Gastrocnemius medialis (tissue), 4 donors: Measurements from ENCODE around the gene KCNAB1. TPM values are rescaled to one million over a fixed set of nuclear protein-coding genes. Genes with fewer than 3 reads are reported as not detected.

Experiments used
- ATAC-seq, 2 donors: fragments of 150-250 bp; one replicate each; pipeline ENCODE4 v1.9.1; 2016
- DNase-seq, 2 donors: peaks; one replicate each; pipeline ENCODE4 v3.0.0-alpha.2; 2019
- H3K27ac ChIP-seq, 4 donors: fragments of 200-600 bp; sonication (generic); 1 replicate in 1 of 4; 2 replicates in 3 of 4; pipeline ENCODE4 v1.5.1; 2016 to 2018; ENCODE audit warnings: mild to moderate bottlenecking in 2 of 4, moderate library complexity in 1 of 4
- H3K27me3 ChIP-seq, 3 donors: fragments of 200-600 bp; sonication (generic) in 2 of 3; 1 replicate in 1 of 3; 2 replicates in 2 of 3; pipeline versions ENCODE4 v1.5.1 to v1.6.0; 2016 to 2019; ENCODE audit warnings: mild to moderate bottlenecking in 1 of 3, moderate library complexity in 1 of 3
- H3K36me3 ChIP-seq, 2 donors: fragments of 200-600 bp; sonication (generic) in 1 of 2; one replicate each; pipeline ENCODE4 v1.5.1; 2017 to 2018
- H3K4me1 ChIP-seq, 2 donors: fragments of 200-600 bp; sonication (generic) in 1 of 2; one replicate each; pipeline ENCODE4 v1.5.1; 2016 to 2017; ENCODE audit warnings: mild to moderate bottlenecking in 2 of 2
- H3K4me3 ChIP-seq, 4 donors: fragments of 200-600 bp; sonication (generic) in 3 of 4; 1 replicate in 1 of 4; 2 replicates in 3 of 4; pipeline ENCODE4 v1.5.1; 2016 to 2019; ENCODE audit warnings: mild to moderate bottlenecking in 2 of 4
- H3K9me3 ChIP-seq, 3 donors: fragments of 200-600 bp; sonication (generic) in 2 of 3; 1 replicate in 1 of 3; 2 replicates in 2 of 3; pipeline ENCODE4 v1.5.1; 2016 to 2019
- CTCF ChIP-seq, 5 experiments: fragments of 450-650 bp in 3 of 5; fragments of 200-600 bp in 2 of 5; sonication (generic) in 2 of 5; IDR thresholded peaks in 4 of 5; conservative IDR thresholded peaks in 1 of 5; 1 replicate in 4 of 5; 2 replicates in 1 of 5; pipeline ENCODE4 v1.5.1; 2016 to 2019; ENCODE audit warnings: antibody characterized with exemption in 5 of 5, mild to moderate bottlenecking in 3 of 5, moderate library complexity in 3 of 5
- POLR2A ChIP-seq, 2 donors: fragments of 450-650 bp; IDR thresholded peaks; one replicate each; pipeline ENCODE4 v1.6.1; 2017; ENCODE audit warnings: antibody characterized with exemption in 2 of 2, mild to moderate bottlenecking in 2 of 2, moderate library complexity in 2 of 2
- in situ Hi-C, 4 donors: fragments of 200-750 bp; cut with MboI; loops; one replicate each; pipeline versions ENCODE4 v1.15.0 to v1.8.0; 2017; ENCODE audit warnings: low sequenced_read_pairs in 4 of 4
- intact Hi-C: fragments of 100-400 bp; cut with DNase I; formaldehyde crosslinking; loops from one replicate; pipeline ENCODE4 v1.15.1; 2023; ENCODE audit warnings: low total_unique reads
- total RNA-seq, 4 donors: library from RNA; depleted of rRNA; stranded (reverse); fragments of >200 nt; gene quantifications; one replicate each; pipeline versions ENCODE4 v1.1.0 to v1.2.3, GENCODE V29; 2016

KCNAB1 gene
- total RNA-seq, 4 donors from 2014 or later = 0.46 to 3.6 (median 1.9) TPM

- DNase-seq = no peak
- ATAC-seq = no peak
- no peaks in the 10 kb centered on the region for H3K9me3 ChIP-seq
- TF ChIP-seq POLR2A (IDR thresholded peaks at IDR 0.05) = no peak
- no peak for TF ChIP-seq CTCF (IDR thresholded peaks at IDR 0.05 in 4 of 5, conservative IDR thresholded peaks at IDR 0.05 in 1 of 5)
- H3K4me3 ChIP-seq = no peak overlapping the region
- H3K27ac ChIP-seq = no peak overlapping the region
- in situ Hi-C loops = loop anchor here in 1 of 4 donors (25.0 kb wide), 1 partner anchor 90 kb away; the partner anchor contains the start of gene SSR3
- no peaks in the 10 kb centered on the region for H3K36me3 ChIP-seq
- no peaks in the 10 kb centered on the region for H3K4me1 ChIP-seq
- intact Hi-C loops = no loop called here
- no peaks in the 10 kb centered on the region for H3K27me3 ChIP-seq
Measured at GRCh38 chr3:156472150-156472549, 351.8 kb downstream of the KCNAB1 start.

GRCh38 chr3:156472684-156473083 is 352.3 kb downstream of the KCNAB1 start:
- Histone ChIP-seq H3K27me3 (no peaks in the 10 kb centered on the region), H3K9me3 (no peaks in the 10 kb centered on the region), H3K4me3 (no peak overlapping the region), H3K4me1 (no peaks in the 10 kb centered on the region), H3K36me3 (no peaks in the 10 kb centered on the region), H3K27ac (no peak overlapping the region)
- intact Hi-C loops (no loop called here), in situ Hi-C loops (loop anchor here in 1 of 4 donors (25.0 kb wide), 1 partner anchor 90 kb away; the partner anchor contains the start of gene SSR3)
- ATAC-seq (no peak), DNase-seq (no peak)
- TF ChIP-seq CTCF (IDR thresholded peaks at IDR 0.05 in 4 of 5, conservative IDR thresholded peaks at IDR 0.05 in 1 of 5) (no peak), POLR2A (IDR thresholded peaks at IDR 0.05) (no peak)

GRCh38 chr3:156473341-156473740 is 353.0 kb downstream of the KCNAB1 start:
- DNase-seq (no peak), ATAC-seq (no peak)
- Histone ChIP-seq H3K36me3 (no peaks in the 10 kb centered on the region), H3K27ac (no peak overlapping the region), H3K4me1 (no peaks in the 10 kb centered on the region), H3K27me3 (no peaks in the 10 kb centered on the region), H3K4me3 (no peak overlapping the region), H3K9me3 (no peaks in the 10 kb centered on the region)
- in situ Hi-C loops (loop anchor here in 1 of 4 donors (25.0 kb wide), 1 partner anchor 89 kb away; the partner anchor contains the start of gene SSR3), intact Hi-C loops (no loop called here)
- no peak for TF ChIP-seq CTCF (IDR thresholded peaks at IDR 0.05 in 4 of 5, conservative IDR thresholded peaks at IDR 0.05 in 1 of 5)
- no peak for TF ChIP-seq POLR2A (IDR thresholded peaks at IDR 0.05)

- ATAC-seq = no peak
- Histone ChIP-seq H3K4me1 (no peaks in the 10 kb centered on the region), H3K9me3 (no peaks in the 10 kb centered on the region), H3K27ac (no peak overlapping the region), H3K27me3 (no peaks in the 10 kb centered on the region), H3K4me3 (no peak overlapping the region), H3K36me3 (no peaks in the 10 kb centered on the region)
- intact Hi-C loops (no loop called here), in situ Hi-C loops (loop anchor here in 1 of 4 donors (25.0 kb wide), 1 partner anchor 88 kb away; the partner anchor contains the start of gene SSR3)
- DNase-seq = no peak
- TF ChIP-seq CTCF (IDR thresholded peaks at IDR 0.05 in 4 of 5, conservative IDR thresholded peaks at IDR 0.05 in 1 of 5) = no peak
- TF ChIP-seq POLR2A (IDR thresholded peaks at IDR 0.05) = no peak
Measured at GRCh38 chr3:156474560-156475389, 354.4 kb downstream of the KCNAB1 start.
